PC-9 (cell line): ENCODE data around the gene TENM4. TPM values are rescaled to one million over a fixed set of nuclear protein-coding genes. Genes with fewer than 3 reads are reported as not detected.

Experiments used
- BruUV-seq: library from RNA; stranded (reverse); fragments of 400-500 nt; replicated peaks from 2 replicates; lab custom pipeline; 2021; lab: Mats Ljungman, UMichigan
- CTCF ChIA-PET: fragments of 300-600 bp; sonication (Branson Sonifier 250); formaldehyde crosslinking; loops from one replicate; lab custom pipeline; 2022; ENCODE audit warnings: antibody characterized with exemption; lab: Charles Lee
- POLR2A ChIA-PET: fragments of 300-600 bp; sonication (Branson Sonifier 250); formaldehyde crosslinking; loops from one replicate; lab custom pipeline; 2022; ENCODE audit warnings: antibody characterized with exemption; ENCODE audit not compliant: unreplicated experiment; lab: Charles Lee
- DNase-seq, 2 experiments: peaks; one replicate each; pipeline versions ENCODE4 v3.0.0 to v3.0.0-alpha.2; 2015 to 2022; ENCODE audit warnings: mixed read lengths in 1 of 2
- H2AFZ ChIP-seq: fragments of 200-600 bp; sonication (generic); 2 replicates; pipeline ENCODE4 v1.8.1; 2017; ENCODE audit warnings: antibody characterized with exemption
- H3F3A ChIP-seq: fragments of 200-600 bp; sonication (generic); 2 replicates; pipeline ENCODE4 v1.8.1; 2017; ENCODE audit warnings: antibody characterized with exemption, mild to moderate bottlenecking, low read depth; ENCODE audit not compliant: insufficient read depth
- H3K27ac ChIP-seq: fragments of 200-600 bp; sonication (generic); 2 replicates; pipeline ENCODE4 v1.6.1; 2016; ENCODE audit warnings: mixed run types
- H3K27me3 ChIP-seq: fragments of 200-600 bp; sonication (generic); 2 replicates; pipeline ENCODE4 v1.6.1; 2016; ENCODE audit warnings: low read depth, mixed run types; ENCODE audit not compliant: insufficient read depth
- H3K36me3 ChIP-seq: fragments of 200-600 bp; sonication (generic); 2 replicates; pipeline ENCODE4 v1.6.1; 2016; ENCODE audit warnings: low read depth, mixed run types
- H3K4me1 ChIP-seq: fragments of 200-600 bp; sonication (generic); replicated peaks from 2 replicates; pipeline ENCODE4 v1.6.1; 2016; ENCODE audit warnings: mixed run types; ENCODE audit not compliant: insufficient read depth
- H3K4me2 ChIP-seq: fragments of 200-600 bp; sonication (generic); 2 replicates; pipeline ENCODE4 v1.6.1; 2017; ENCODE audit warnings: mixed run types
- H3K4me3 ChIP-seq: fragments of 200-600 bp; sonication (generic); 2 replicates; pipeline ENCODE4 v1.6.1; 2016; ENCODE audit warnings: mixed run types
- H3K79me2 ChIP-seq: fragments of 200-600 bp; sonication (generic); 2 replicates; pipeline ENCODE4 v1.6.1; 2017; ENCODE audit warnings: low read depth, mixed run types
- H3K9me2 ChIP-seq: fragments of 200-600 bp; sonication (generic); 2 replicates; pipeline ENCODE4 v1.8.1; 2017; ENCODE audit warnings: mild to moderate bottlenecking; ENCODE audit not compliant: insufficient read depth
- H3K9me3 ChIP-seq: fragments of 200-600 bp; sonication (generic); 2 replicates; pipeline ENCODE4 v1.8.1; 2016; ENCODE audit warnings: low read depth; ENCODE audit not compliant: insufficient read depth
- H4K20me1 ChIP-seq: fragments of 200-600 bp; sonication (generic); 2 replicates; pipeline ENCODE4 v1.8.1; 2017; ENCODE audit not compliant: insufficient read depth
- CTCF ChIP-seq: fragments of 200-600 bp; sonication (generic); conservative IDR thresholded peaks from 2 replicates; pipeline ENCODE4 v1.6.1; 2017; ENCODE audit warnings: mixed run types, antibody characterized with exemption, mild to moderate bottlenecking, moderate library complexity
- EZH2 ChIP-seq: fragments of 200-600 bp; sonication (generic); IDR thresholded peaks from 2 replicates; pipeline ENCODE4 v1.8.0; 2017; ENCODE audit warnings: antibody characterized with exemption, low read depth
- intact Hi-C: fragments of 100-400 bp; cut with micrococcal nuclease; formaldehyde crosslinking; loops from one replicate; pipeline ENCODE4 v1.10.0; 2022; ENCODE audit not compliant: unreplicated experiment
- total RNA-seq: library from RNA; stranded (reverse); gene quantifications from 2 replicates; pipeline ENCODE4 v1.2.3, GENCODE V29; 2021

TENM4 gene
- total RNA-seq, 1 experiment from 2014 or later = not detected

DNA sequence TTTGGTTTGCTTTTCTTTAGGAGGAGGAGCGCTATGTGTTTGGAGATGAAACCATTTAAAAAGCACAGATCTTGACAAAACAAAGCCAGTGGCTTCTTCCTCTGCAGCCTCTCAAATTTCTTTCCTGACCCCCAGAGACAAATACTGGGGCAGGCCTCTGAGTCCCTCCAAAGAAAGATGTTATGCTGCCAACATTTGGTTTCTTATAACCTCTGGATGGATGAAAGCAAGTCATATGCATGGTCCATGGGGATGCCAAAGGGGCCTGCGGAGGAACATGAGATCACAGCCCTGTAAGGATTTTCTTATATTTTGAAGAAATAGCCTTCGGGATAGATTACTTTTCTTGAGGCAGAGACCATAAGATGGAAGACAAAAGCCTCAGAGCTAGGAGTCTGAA, 179.1 kb downstream of the TENM4 start:
- ChIA-PET CTCF (no interaction called here), POLR2A (no interaction called here)
- Histone ChIP-seq H2AFZ (no peak overlapping the region), H3K9me3 (no peaks in the 10 kb centered on the region), H3K4me3 (no peak overlapping the region), H3K4me1 (no peaks in the 10 kb centered on the region), H3K9me2 (no peaks in the 10 kb centered on the region), H4K20me1 (no peaks in the 10 kb centered on the region), H3K36me3 (no peaks in the 10 kb centered on the region), H3K27ac (no peak overlapping the region), H3K27me3 (peaks cover 64% of the 10 kb centered on the region), H3F3A (no peaks in the 10 kb centered on the region), H3K79me2 (no peaks in the 10 kb centered on the region), H3K4me2 (no peak overlapping the region)
- TF ChIP-seq CTCF (no peak), EZH2 (no peak)
- no peak for DNase-seq
- no TSS peak for BruUV-seq
- intact Hi-C loops = no loop called here

GRCh38 chr11:79259800-79260199, 181.0 kb downstream of the TENM4 start:
- Histone ChIP-seq H3K79me2 (no peaks in the 10 kb centered on the region), H3K36me3 (no peaks in the 10 kb centered on the region), H3K27ac (no peak overlapping the region), H3K4me3 (no peak overlapping the region), H3K9me2 (no peaks in the 10 kb centered on the region), H3K9me3 (no peaks in the 10 kb centered on the region), H2AFZ (no peak overlapping the region), H3K4me1 (no peaks in the 10 kb centered on the region), H3K4me2 (no peak overlapping the region), H3K27me3 (peaks cover 58% of the 10 kb centered on the region), H4K20me1 (no peaks in the 10 kb centered on the region), H3F3A (no peaks in the 10 kb centered on the region)
- DNase-seq = no peak
- intact Hi-C loops = no loop called here
- TF ChIP-seq EZH2 (no peak), CTCF (0 out of 2 replicates have a peak, but pooled peaks have one; percentile 20)
- POLR2A ChIA-PET = no interaction called here
- CTCF ChIA-PET = no interaction called here
- BruUV-seq = no TSS peak

GRCh38 chr11:79258576-79258975, 182.3 kb downstream of the TENM4 start:
- no peak for DNase-seq
- Histone ChIP-seq H3K27me3 (peaks cover 58% of the 10 kb centered on the region), H3K4me3 (no peak overlapping the region), H3K4me1 (no peaks in the 10 kb centered on the region), H3F3A (no peaks in the 10 kb centered on the region), H3K27ac (no peak overlapping the region), H2AFZ (no peak overlapping the region), H3K9me3 (no peaks in the 10 kb centered on the region), H3K9me2 (no peaks in the 10 kb centered on the region), H3K4me2 (no peak overlapping the region), H3K79me2 (no peaks in the 10 kb centered on the region), H3K36me3 (no peaks in the 10 kb centered on the region), H4K20me1 (no peaks in the 10 kb centered on the region)
- no TSS peak for BruUV-seq
- CTCF ChIA-PET = no interaction called here
- intact Hi-C loops = no loop called here
- POLR2A ChIA-PET = no interaction called here
- TF ChIP-seq CTCF (no peak), EZH2 (no peak)
